H1 (cell line): ENCODE data around the gene CENPP. TPM values are rescaled to one million over a fixed set of nuclear protein-coding genes. Genes with fewer than 3 reads are reported as not detected.

Experiments used
- ASH2L ChIP-seq: fragments of 200-600, 300-600 bp; sonication (generic); IDR thresholded peaks from one replicate; pipeline ENCODE4 v1.7.1; 2017; ENCODE audit warnings: low read length
- CHD2 ChIP-seq: IDR thresholded peaks from 2 replicates; pipeline ENCODE4 v1.6.1; 2012; ENCODE audit warnings: low read length, improper control_type of control experiment
- CREB1 ChIP-seq: IDR thresholded peaks from 2 replicates; pipeline ENCODE4 v1.6.1; 2012; ENCODE audit warnings: inconsistent platforms
- JUND ChIP-seq: IDR thresholded peaks from 2 replicates; pipeline ENCODE4 v1.6.1; 2011; ENCODE audit warnings: mild to moderate bottlenecking, improper control_type of control experiment, low read length
- POLR2AphosphoS5 ChIP-seq: IDR thresholded peaks from 2 replicates; pipeline ENCODE4 v1.6.1; 2011; ENCODE audit warnings: low read depth, low read length
- RFX5 ChIP-seq: IDR thresholded peaks from 2 replicates; pipeline ENCODE4 v1.6.1; 2011; ENCODE audit warnings: low read depth, low read length, improper control_type of control experiment, borderline replicate concordance
- SIX5 ChIP-seq: IDR thresholded peaks from 2 replicates; pipeline ENCODE4 v1.6.1; 2011; ENCODE audit warnings: mild to moderate bottlenecking, low read depth, low read length
- TBP ChIP-seq: IDR thresholded peaks from 2 replicates; pipeline ENCODE4 v1.6.1; 2011; ENCODE audit warnings: low read depth, low read length, improper control_type of control experiment
- TCF12 ChIP-seq: IDR thresholded peaks from 2 replicates; pipeline ENCODE4 v1.6.1; 2011; ENCODE audit warnings: low read depth, mild to moderate bottlenecking, low read length
- polyA plus RNA-seq, 7 experiments: library from polyadenylated mRNA; depleted of rRNA in 3 of 7; stranded (reverse) in 5 of 7; unstranded in 2 of 7; fragments of >200 nt in 5 of 7; fragments of 200-250 nt in 2 of 7; gene quantifications; 1 replicate in 5 of 7; 2 replicates in 1 of 7; 4 replicates in 1 of 7; pipeline versions ENCODE4 v1.2.1 to v1.2.3, GENCODE V29; 2011 to 2013; ENCODE audit warnings: missing spikeins in 2 of 7, mixed read lengths in 2 of 7
- total RNA-seq: library from RNA; stranded (reverse); fragmentation: NEBNext Ultra II Directional; extraction: Animal tissue kit (Norgen Biotek cat#: 25700); gene quantifications from 2 replicates; pipeline ENCODE4 v1.2.1, GENCODE V29; 2021

The CENPP gene
- total and polyA plus RNA-seq, 2 of the 8 experiments (the other 6 are each of a cell fraction or from before 2014, with no cell fraction given): 2.7 to 10.8 TPM

GRCh38 chr9:92576175-92576574 lies 250.4 kb downstream of the CENPP start (continued):
- TF ChIP-seq TCF12 (no peak), JUND (no peak), CHD2 (no peak), ASH2L (no peak), SIX5 (no peak), POLR2AphosphoS5 (no peak), TBP (no peak), CREB1 (no peak), RFX5 (no peak)
- TF ChIP-seq, all 59 proteins: peak for 0
